Body of pancreas (tissue), 4 donors: ENCODE results near the gene C5orf47. TPM values are rescaled to one million over a fixed set of nuclear protein-coding genes. Genes with fewer than 3 reads are reported as not detected.

Experiments
- ATAC-seq: fragments of 150-250 bp; one replicate; pipeline ENCODE4 v1.9.1; 2016
- DNase-seq, 4 donors: peaks; one replicate each; pipeline ENCODE4 v3.0.0-alpha.2; 2019
- H3K27ac ChIP-seq, 4 donors: fragments of 200-600 bp; sonication (generic); 1 replicate in 3 of 4; 2 replicates in 1 of 4; pipeline versions ENCODE4 v1.5.1 to v1.6.1; 2016 to 2019; ENCODE audit warnings: mild to moderate bottlenecking in 1 of 4, mixed read lengths in 1 of 4, moderate library complexity in 1 of 4
- H3K27me3 ChIP-seq, 2 donors: fragments of 200-600 bp; sonication (generic); one replicate each; pipeline ENCODE4 v1.6.0; 2016; ENCODE audit warnings: mild to moderate bottlenecking in 1 of 2
- H3K36me3 ChIP-seq, 2 donors: fragments of 200-600 bp; sonication (generic); replicated peaks in 1 of 2; 2 replicates each; pipeline ENCODE4 v1.5.1; 2016; ENCODE audit warnings: low read depth in 2 of 2; ENCODE audit not compliant: insufficient read depth in 1 of 2
- H3K4me1 ChIP-seq: fragments of 200-600 bp; sonication (generic); one replicate; pipeline ENCODE4 v1.6.0; 2016
- H3K4me3 ChIP-seq, 2 donors: fragments of 200-600 bp; sonication (generic); 1 replicate in 1 of 2; 2 replicates in 1 of 2; pipeline ENCODE4 v1.5.1; 2016 to 2019
- H3K9me3 ChIP-seq, 3 donors: fragments of 200-600 bp; sonication (generic); 1 replicate in 2 of 3; 2 replicates in 1 of 3; pipeline ENCODE4 v1.5.1; 2016
- CTCF ChIP-seq, 7 experiments: fragments of 450-650 bp in 4 of 7; fragments of 200-600 bp in 3 of 7; sonication (generic) in 3 of 7; IDR thresholded peaks; one replicate each; pipeline ENCODE4 v1.5.1; 2016 to 2019; ENCODE audit warnings: antibody characterized with exemption in 7 of 7
- POLR2A ChIP-seq, 3 donors: fragments of 450-650 bp; IDR thresholded peaks; one replicate each; pipeline ENCODE4 v1.6.1; 2016; ENCODE audit warnings: antibody characterized with exemption in 3 of 3, mild to moderate bottlenecking in 2 of 3
- WGBS, 2 donors: methylation state at CpG; one replicate each; pipeline ENCODE4 v1.1.5; 2017; 5-methylcytosine and 5-hydroxymethylcytosine counted together
- intact Hi-C: fragments of 100-400 bp; cut with DNase I; formaldehyde crosslinking; loops from one replicate; pipeline ENCODE4 v1.15.1; 2023
- total RNA-seq, 2 donors: library from RNA; depleted of rRNA; stranded (reverse); fragments of >200 nt; gene quantifications; one replicate each; pipeline ENCODE4 v1.1.0, GENCODE V29; 2016

C5orf47 gene
- total RNA-seq, 2 donors from 2014 or later = not detected

- Histone ChIP-seq H3K9me3 (no peaks in the 10 kb centered on the region), H3K4me3 (no peak overlapping the region), H3K4me1 (peaks cover 58% of the 10 kb centered on the region), H3K27ac (no peak overlapping the region), H3K36me3 (peaks cover 0 to 18% of the 10 kb centered on the region in 2 donors), H3K27me3 (no peaks in the 10 kb centered on the region)
- DNase-seq (no peak), ATAC-seq (no peak)
- no peak for TF ChIP-seq CTCF (IDR thresholded peaks at IDR 0.05)
- WGBS, 2 donors = 48 to 50% methylated on average over 2 of the region's 2 CpGs
- intact Hi-C loops = no loop called here
Observed at GRCh38 chr5:173945160-173945559, 43.8 kb upstream of the C5orf47 start.

- no peak overlapping the region for H3K27ac ChIP-seq
- peaks cover 50% of the 10 kb centered on the region for H3K4me1 ChIP-seq
- 26 to 27% methylated on average over 2 of the region's 2 CpGs for WGBS, 2 donors
- no peaks in the 10 kb centered on the region for H3K9me3 ChIP-seq
- TF ChIP-seq CTCF (IDR thresholded peaks at IDR 0.05) (no peak), POLR2A (IDR thresholded peaks at IDR 0.05) (no peak)
- ATAC-seq = no peak
- peaks cover 3 to 22% of the 10 kb centered on the region in 2 donors for H3K36me3 ChIP-seq
- no peak overlapping the region for H3K4me3 ChIP-seq
- no peak for DNase-seq
- no peaks in the 10 kb centered on the region for H3K27me3 ChIP-seq
- intact Hi-C loops = no loop called here
Observed at GRCh38 chr5:173946323-173946722, 42.6 kb upstream of the C5orf47 start.

GRCh38 chr5:173950829-173951228 lies 38.1 kb upstream of the C5orf47 start:
- no peak overlapping the region for H3K4me3 ChIP-seq
- peaks cover 3 to 31% of the 10 kb centered on the region in 2 donors for H3K36me3 ChIP-seq
- H3K27me3 ChIP-seq = no peaks in the 10 kb centered on the region
- intact Hi-C loops = no loop called here
- ATAC-seq = no peak
- no peaks in the 10 kb centered on the region for H3K9me3 ChIP-seq
- peaks cover 46% of the 10 kb centered on the region for H3K4me1 ChIP-seq
- H3K27ac ChIP-seq = no peak overlapping the region
- 85 to 92% methylated on average over 2 of the region's 2 CpGs for WGBS, 2 donors
- DNase-seq = no peak
- TF ChIP-seq CTCF (IDR thresholded peaks at IDR 0.05) (no peak), POLR2A (IDR thresholded peaks at IDR 0.05) (no peak)

GRCh38 chr5:173953528-173954090 lies 35.4 kb upstream of the C5orf47 start:
- peak overlapping the region in 3 of 4 donors; percentile 67 to 85 (median 81) for H3K27ac ChIP-seq
- no peaks in the 10 kb centered on the region for H3K27me3 ChIP-seq
- TF ChIP-seq CTCF (IDR thresholded peaks at IDR 0.05) (no peak), POLR2A (IDR thresholded peaks at IDR 0.05) (no peak)
- ATAC-seq = peak; percentile 35
- WGBS, 2 donors = 18 to 24% methylated on average over 5 of the region's 5 CpGs
- peaks cover 3 to 23% of the 10 kb centered on the region in 2 donors for H3K36me3 ChIP-seq
- H3K4me1 ChIP-seq = peaks cover 44% of the 10 kb centered on the region
- intact Hi-C loops = no loop called here
- no peak overlapping the region for H3K4me3 ChIP-seq
- H3K9me3 ChIP-seq = no peaks in the 10 kb centered on the region
- DNase-seq = no peak
